ENCODE data around the gene UBR3. TPM values are rescaled to one million over a fixed set of nuclear protein-coding genes. Genes with fewer than 3 reads are reported as not detected.
"Not testable (repeated sequence)": the region's sequence is repeated elsewhere in the genome, so short reads cannot be mapped to it uniquely, and the experiment has no call there.

Gene UBR3
- total and polyA plus RNA-seq, 2 experiments from 2014 or later = 10.7 to 28.0 TPM

- not testable (repeated sequence) for H3K27me3 ChIP-seq (ENCODE audit: insufficient read depth); H2AFZ ChIP-seq; ATAC-seq; H3F3A ChIP-seq (replicated peaks; ENCODE audit: low read depth); H3K36me3 ChIP-seq (ENCODE audit: insufficient read depth); H3K27ac Mint-ChIP-seq; DNase-seq (ENCODE audit: low spot score); H3K27me3 Mint-ChIP-seq (ENCODE audit: insufficient read depth, low read depth, poor library complexity); H3K4me1 ChIP-seq (ENCODE audit: insufficient read depth); H3K27ac ChIP-seq (ENCODE audit: low read depth); H3K4me3 ChIP-seq; H3K4me2 ChIP-seq; H3K4me1 Mint-ChIP-seq; H3K4me3 Mint-ChIP-seq; H4K20me1 ChIP-seq (replicated peaks; ENCODE audit: insufficient read depth); H3K9me2 ChIP-seq (ENCODE audit: insufficient read depth)
- H3K9me3 Mint-ChIP-seq = peaks cover 11% of the 10 kb centered on the region; the same call in 2 of the 3 replicates
- H3K36me3 Mint-ChIP-seq (ENCODE audit: low read depth) = peaks cover 24% of the 10 kb centered on the region; the same call in 2 of the 3 replicates
- H3K79me2 ChIP-seq (replicated peaks; ENCODE audit: insufficient read depth) = peaks cover 29% of the 10 kb centered on the region
Measured at GRCh38 chr2:169855281-169856258, 28.3 kb downstream of the UBR3 start.

GRCh38 chr2:169859423-169859822 is 32.2 kb downstream of the UBR3 start:
- no peak overlapping the region for H3K4me2 ChIP-seq
- H3K36me3 Mint-ChIP-seq (ENCODE audit: low read depth) = peaks cover 21% of the 10 kb centered on the region; the same call in 2 of the 3 replicates
- H3K27ac ChIP-seq (ENCODE audit: low read depth) = no peak overlapping the region
- DNase-seq (ENCODE audit: low spot score) = no peak
- 0 out of 2 replicates have a peak, but pooled peaks cover 5% of the 10 kb centered on the region for H3K9me2 ChIP-seq (ENCODE audit: insufficient read depth)
- no peaks in the 10 kb centered on the region for H3F3A ChIP-seq (replicated peaks; ENCODE audit: low read depth)
- no peak for ATAC-seq
- no peak overlapping the region for H3K4me3 Mint-ChIP-seq
- peaks cover 19% of the 10 kb centered on the region for H3K4me1 Mint-ChIP-seq
- no peak overlapping the region for H3K4me3 ChIP-seq
- H3K27me3 ChIP-seq (ENCODE audit: insufficient read depth) = no peaks in the 10 kb centered on the region
- no peak for TF ChIP-seq POLR2AphosphoS5 (IDR thresholded peaks at IDR 0.05; ENCODE audit: low read depth)
- no peak for TF ChIP-seq ZNF331 (CRISPR knock-in tag; IDR thresholded peaks at IDR 0.05; ENCODE audit: low read depth)
- no peak for TF ChIP-seq STAT1 (IDR thresholded peaks at IDR 0.05; ENCODE audit: unreplicated experiment)
- TF ChIP-seq CREB1 (CRISPR knock-in tag; IDR thresholded peaks at IDR 0.05; ENCODE audit: low read depth) = no peak
- TF ChIP-seq EZH2 (IDR thresholded peaks at IDR 0.05; ENCODE audit: low read depth, unreplicated experiment) = no peak
- peaks cover 36% of the 10 kb centered on the region for H3K79me2 ChIP-seq (replicated peaks; ENCODE audit: insufficient read depth)
- no peak overlapping the region for H3K27ac Mint-ChIP-seq
- no peak overlapping the region for H2AFZ ChIP-seq
- peaks cover 13% of the 10 kb centered on the region; the same call in 1 of the 2 replicates for H3K4me1 ChIP-seq (ENCODE audit: insufficient read depth)
- no peaks in the 10 kb centered on the region for H3K36me3 ChIP-seq (ENCODE audit: insufficient read depth)
- peaks cover 11% of the 10 kb centered on the region; the same call in 2 of the 3 replicates for H3K9me3 Mint-ChIP-seq
- no peaks in the 10 kb centered on the region for H3K27me3 Mint-ChIP-seq (ENCODE audit: insufficient read depth, low read depth, poor library complexity)
- H4K20me1 ChIP-seq (replicated peaks; ENCODE audit: insufficient read depth) = no peaks in the 10 kb centered on the region

- Histone ChIP-seq H2AFZ (no peak overlapping the region), H3K4me2 (no peak overlapping the region), H3K4me3 (no peak overlapping the region), H4K20me1 (replicated peaks; ENCODE audit: insufficient read depth) (no peaks in the 10 kb centered on the region), H3K4me1 (ENCODE audit: insufficient read depth) (peaks cover 13% of the 10 kb centered on the region; the same call in 1 of the 2 replicates), H3F3A (replicated peaks; ENCODE audit: low read depth) (no peaks in the 10 kb centered on the region), H3K36me3 (ENCODE audit: insufficient read depth) (no peaks in the 10 kb centered on the region), H3K27ac (ENCODE audit: low read depth) (no peak overlapping the region), H3K79me2 (replicated peaks; ENCODE audit: insufficient read depth) (peaks cover 38% of the 10 kb centered on the region), H3K27me3 (ENCODE audit: insufficient read depth) (no peaks in the 10 kb centered on the region), H3K9me2 (ENCODE audit: insufficient read depth) (0 out of 2 replicates have a peak, but pooled peaks cover 5% of the 10 kb centered on the region)
- no peak overlapping the region for H3K4me3 Mint-ChIP-seq
- H3K27me3 Mint-ChIP-seq (ENCODE audit: insufficient read depth, low read depth, poor library complexity) = no peaks in the 10 kb centered on the region
- H3K9me3 Mint-ChIP-seq = peaks cover 11% of the 10 kb centered on the region; the same call in 2 of the 3 replicates
- TF ChIP-seq NANOG (IDR thresholded peaks at IDR 0.05; ENCODE audit: borderline replicate concordance) (no peak), STAT1 (IDR thresholded peaks at IDR 0.05; ENCODE audit: unreplicated experiment) (no peak), POLR2AphosphoS5 (IDR thresholded peaks at IDR 0.05; ENCODE audit: low read depth) (no peak), REST (IDR thresholded peaks at IDR 0.05; ENCODE audit: unreplicated experiment) (no peak), CTCF (conservative IDR thresholded peaks at IDR 0.05; ENCODE audit: low read depth in 2 of 2) (no peak), ZNF114 (CRISPR knock-in tag; IDR thresholded peaks at IDR 0.05) (no peak)
- DNase-seq (ENCODE audit: low spot score) (no peak), ATAC-seq (no peak)
- peaks cover 21% of the 10 kb centered on the region; the same call in 2 of the 3 replicates for H3K36me3 Mint-ChIP-seq (ENCODE audit: low read depth)
- H3K4me1 Mint-ChIP-seq = peaks cover 19% of the 10 kb centered on the region
- H3K27ac Mint-ChIP-seq = no peak overlapping the region
Measured at GRCh38 chr2:169860149-169860548, 32.9 kb downstream of the UBR3 start.

Measured in GM23338 (cell line).